Measurements from ENCODE around the gene SLC2A5. TPM values are rescaled to one million over a fixed set of nuclear protein-coding genes. Genes with fewer than 3 reads are reported as not detected.
A peak's percentile ranks its signal among the peaks of the same experiment; 100 is the strongest.

Gene SLC2A5
- total RNA-seq, 1 experiment from 2014 or later = 0.70 TPM

DNA sequence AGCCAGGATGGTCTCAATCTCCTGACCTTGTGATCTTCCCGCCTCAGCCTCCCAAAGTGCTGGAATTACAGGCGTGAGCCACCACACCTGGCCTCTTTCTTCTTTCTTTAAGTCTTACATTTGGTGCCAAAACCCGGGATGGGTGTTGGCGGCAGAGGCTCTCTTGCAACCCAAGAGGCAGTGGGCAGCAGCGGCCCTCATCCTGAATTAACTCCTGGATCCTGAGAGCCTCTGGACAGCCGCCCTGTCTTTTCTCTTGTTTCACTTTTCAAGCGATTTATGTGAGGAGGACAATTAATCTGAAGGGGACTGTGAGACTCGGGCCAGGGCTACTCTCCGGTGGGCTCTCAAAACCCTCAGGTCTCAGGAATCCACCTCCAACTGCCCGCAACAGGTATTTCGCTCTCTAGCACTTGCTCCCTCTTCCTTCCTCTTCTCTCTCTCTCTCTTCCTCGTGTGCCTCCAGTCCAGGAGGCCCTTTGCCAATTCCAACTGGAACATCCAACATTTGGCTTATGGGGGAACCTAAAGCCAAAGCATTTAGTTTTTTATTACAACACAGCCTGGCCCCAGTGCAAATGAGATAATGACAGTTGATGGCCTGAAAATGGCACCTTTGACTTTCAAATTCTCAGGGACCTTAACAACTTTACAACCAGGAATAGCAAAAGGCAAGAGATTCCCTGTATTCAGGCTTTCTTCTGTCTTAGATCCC lies 18.1 kb upstream of the SLC2A5 start:
- CTCF ChIA-PET = no interaction called here

DNA sequence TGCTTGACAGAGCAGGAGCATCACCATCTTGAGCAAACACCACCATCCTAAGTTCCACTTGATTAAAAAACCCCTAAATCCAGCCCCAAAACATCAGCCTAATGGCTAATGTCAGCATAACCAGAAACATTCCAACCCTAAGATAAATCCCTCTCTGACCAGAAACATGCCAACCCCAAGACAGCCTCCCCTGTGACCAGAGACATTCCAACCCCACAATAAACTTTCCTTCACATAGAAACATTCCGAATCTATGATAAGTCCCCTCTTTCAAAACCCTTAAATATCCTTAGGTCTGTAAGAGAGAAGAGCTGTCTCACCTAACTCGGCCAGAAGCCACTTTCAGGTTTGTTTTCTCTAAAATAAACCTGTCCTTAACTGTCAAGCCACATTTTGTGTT lies 17.4 kb upstream of the SLC2A5 start:
- H3K4me3 Mint-ChIP-seq (ENCODE audit: unreplicated experiment) = no peak overlapping the region
- Histone ChIP-seq H3K9me3 (no peaks in the 10 kb centered on the region), H3K27me3 (replicated peaks; ENCODE audit: control insufficient read depth, insufficient read depth, low read length) (no peaks in the 10 kb centered on the region), H3K4me3 (ENCODE audit: low read depth, low read length) (no peak overlapping the region), H3K36me3 (ENCODE audit: control insufficient read depth, insufficient read depth, low read length) (no peaks in the 10 kb centered on the region), H3K4me1 (peaks cover 18% of the 10 kb centered on the region)
- intact Hi-C loops (cut with micrococcal nuclease; ENCODE audit: unreplicated experiment) = no loop called here
- no peak overlapping the region for H3K27ac Mint-ChIP-seq (ENCODE audit: unreplicated experiment)
- no peaks in the 10 kb centered on the region for H3K36me3 Mint-ChIP-seq (ENCODE audit: insufficient read depth, unreplicated experiment)
- peaks cover 10% of the 10 kb centered on the region for H3K9me3 Mint-ChIP-seq (ENCODE audit: unreplicated experiment)
- no TSS peak for BruUV-seq (replicated peaks)
- TF ChIP-seq, protein P1, sequence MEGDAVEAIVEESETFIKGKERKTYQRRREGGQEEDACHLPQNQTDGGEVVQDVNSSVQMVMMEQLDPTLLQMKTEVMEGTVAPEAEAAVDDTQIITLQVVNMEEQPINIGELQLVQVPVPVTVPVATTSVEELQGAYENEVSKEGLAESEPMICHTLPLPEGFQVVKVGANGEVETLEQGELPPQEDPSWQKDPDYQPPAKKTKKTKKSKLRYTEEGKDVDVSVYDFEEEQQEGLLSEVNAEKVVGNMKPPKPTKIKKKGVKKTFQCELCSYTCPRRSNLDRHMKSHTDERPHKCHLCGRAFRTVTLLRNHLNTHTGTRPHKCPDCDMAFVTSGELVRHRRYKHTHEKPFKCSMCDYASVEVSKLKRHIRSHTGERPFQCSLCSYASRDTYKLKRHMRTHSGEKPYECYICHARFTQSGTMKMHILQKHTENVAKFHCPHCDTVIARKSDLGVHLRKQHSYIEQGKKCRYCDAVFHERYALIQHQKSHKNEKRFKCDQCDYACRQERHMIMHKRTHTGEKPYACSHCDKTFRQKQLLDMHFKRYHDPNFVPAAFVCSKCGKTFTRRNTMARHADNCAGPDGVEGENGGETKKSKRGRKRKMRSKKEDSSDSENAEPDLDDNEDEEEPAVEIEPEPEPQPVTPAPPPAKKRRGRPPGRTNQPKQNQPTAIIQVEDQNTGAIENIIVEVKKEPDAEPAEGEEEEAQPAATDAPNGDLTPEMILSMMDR (IDR thresholded peaks at IDR 0.05; ENCODE audit: insufficient read depth in 1 of 2, low read depth in 1 of 2, low read length in 1 of 2, severe bottlenecking in 1 of 2, unreplicated experiment in 1 of 2) = no peak
- no peak for DNase-seq
- ChIA-PET CTCF (no interaction called here), POLR2A (no interaction called here)
- H3K27me3 Mint-ChIP-seq (ENCODE audit: insufficient read depth, unreplicated experiment) = no peaks in the 10 kb centered on the region
- peaks cover 12% of the 10 kb centered on the region for H3K4me1 Mint-ChIP-seq (ENCODE audit: low read depth, unreplicated experiment)

More for the DNA sequence above, 18.1 kb upstream of the SLC2A5 start:
- no peaks in the 10 kb centered on the region for H3K36me3 Mint-ChIP-seq (ENCODE audit: insufficient read depth, unreplicated experiment)
- no TSS peak for BruUV-seq (replicated peaks)
- Histone ChIP-seq H3K27me3 (replicated peaks; ENCODE audit: control insufficient read depth, insufficient read depth, low read length) (no peaks in the 10 kb centered on the region), H3K4me3 (ENCODE audit: low read depth, low read length) (no peak overlapping the region), H3K4me1 (peaks cover 18% of the 10 kb centered on the region), H3K9me3 (no peaks in the 10 kb centered on the region), H3K36me3 (ENCODE audit: control insufficient read depth, insufficient read depth, low read length) (no peaks in the 10 kb centered on the region)
- TF ChIP-seq, protein P1 (IDR thresholded peaks at IDR 0.05; ENCODE audit: insufficient read depth in 1 of 2, low read depth in 1 of 2, low read length in 1 of 2, severe bottlenecking in 1 of 2, unreplicated experiment in 1 of 2) = no peak
- POLR2A ChIA-PET = no interaction called here
- no peak for DNase-seq
- H3K4me1 Mint-ChIP-seq (ENCODE audit: low read depth, unreplicated experiment) = peaks cover 12% of the 10 kb centered on the region
- H3K4me3 Mint-ChIP-seq (ENCODE audit: unreplicated experiment) = no peak overlapping the region
- peaks cover 10% of the 10 kb centered on the region for H3K9me3 Mint-ChIP-seq (ENCODE audit: unreplicated experiment)
- intact Hi-C loops (cut with micrococcal nuclease; ENCODE audit: unreplicated experiment) = no loop called here
- no peak overlapping the region for H3K27ac Mint-ChIP-seq (ENCODE audit: unreplicated experiment)
- H3K27me3 Mint-ChIP-seq (ENCODE audit: insufficient read depth, unreplicated experiment) = no peaks in the 10 kb centered on the region

DNA sequence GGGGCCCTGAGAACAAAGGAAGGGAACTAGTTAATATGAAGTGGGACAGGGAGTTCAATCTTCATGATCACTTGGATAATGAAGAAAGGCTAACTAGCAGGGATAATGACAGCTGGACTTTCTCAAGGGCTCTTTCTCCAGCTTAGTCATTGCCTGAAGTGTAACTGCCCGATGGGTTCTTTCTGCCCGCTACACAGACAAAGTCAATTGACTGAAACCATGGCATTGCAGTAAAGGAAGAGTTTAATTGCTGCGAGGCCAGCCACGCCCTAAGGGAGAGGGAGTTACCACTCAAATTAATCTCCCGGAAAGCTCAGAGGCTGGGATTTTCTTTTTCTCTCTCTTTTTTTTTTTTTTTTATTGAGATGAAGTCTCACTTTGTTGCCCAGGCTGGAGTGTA lies 16.6 kb upstream of the SLC2A5 start:
- no peaks in the 10 kb centered on the region for H3K27me3 Mint-ChIP-seq (ENCODE audit: insufficient read depth, unreplicated experiment)
- peaks cover 12% of the 10 kb centered on the region for H3K4me1 Mint-ChIP-seq (ENCODE audit: low read depth, unreplicated experiment)
- peak overlapping the region; percentile 71 for H3K27ac Mint-ChIP-seq (ENCODE audit: unreplicated experiment)
- no peaks in the 10 kb centered on the region for H3K9me3 ChIP-seq
- no peaks in the 10 kb centered on the region for H3K36me3 ChIP-seq (ENCODE audit: control insufficient read depth, insufficient read depth, low read length)
- peaks cover 18% of the 10 kb centered on the region for H3K4me1 ChIP-seq
- H3K27me3 ChIP-seq (replicated peaks; ENCODE audit: control insufficient read depth, insufficient read depth, low read length) = no peaks in the 10 kb centered on the region
- H3K9me3 Mint-ChIP-seq (ENCODE audit: unreplicated experiment) = peaks cover 10% of the 10 kb centered on the region
- BruUV-seq (replicated peaks) = no TSS peak
- DNase-seq = no peak
- ChIA-PET POLR2A (interaction anchor here (0.5 kb wide), 1 partner anchor 157 kb away, joined by 4 read pairs; no protein-coding TSS in a partner anchor), CTCF (no interaction called here)
- no peak overlapping the region for H3K4me3 Mint-ChIP-seq (ENCODE audit: unreplicated experiment)
- intact Hi-C loops (cut with micrococcal nuclease; ENCODE audit: unreplicated experiment) = no loop called here
- H3K4me3 ChIP-seq (ENCODE audit: low read depth, low read length) = no peak overlapping the region
- TF ChIP-seq, protein P1 (IDR thresholded peaks at IDR 0.05; ENCODE audit: insufficient read depth in 1 of 2, low read depth in 1 of 2, low read length in 1 of 2, severe bottlenecking in 1 of 2, unreplicated experiment in 1 of 2) = no peak
- H3K36me3 Mint-ChIP-seq (ENCODE audit: insufficient read depth, unreplicated experiment) = no peaks in the 10 kb centered on the region
